SK-N-SH treated with all-trans-retinoic acid at 6 μM for 48 hours (cell line): Measurements from ENCODE around the gene ADAMTSL1.

ENCODE experiments used
- ATAC-seq: fragments of 200-7000 bp; cut with Tn5 transposase; 3 replicates; pipeline ENCODE4 v1.9.1; 2020; ENCODE audit warnings: mild to moderate bottlenecking, moderate library complexity
- BACH2 ChIP-seq: fragments of 250-450 bp; sonication (Bioruptor Pico); IDR thresholded peaks from 2 replicates; pipeline ENCODE4 v1.9.0; 2021; ENCODE audit warnings: mild to moderate bottlenecking, borderline replicate concordance
- GLIS3 ChIP-seq: fragments of 250-450 bp; sonication (Bioruptor Pico); IDR thresholded peaks from 2 replicates; pipeline ENCODE4 v1.5.0; 2020; ENCODE audit warnings: mild to moderate bottlenecking, moderate library complexity
- ISL1 ChIP-seq: fragments of 250-450 bp; sonication (Bioruptor Pico); IDR thresholded peaks from 2 replicates; pipeline ENCODE4 v2.1.2; 2022; ENCODE audit warnings: mild to moderate bottlenecking, moderate library complexity
- OSR1 ChIP-seq: fragments of 250-450 bp; sonication (Bioruptor Pico); IDR thresholded peaks from 2 replicates; pipeline ENCODE4 v1.8.0; 2022; ENCODE audit warnings: moderate library complexity, mild to moderate bottlenecking, inconsistent platforms
- PPARA ChIP-seq: fragments of 250-450 bp; sonication (Bioruptor Pico); IDR thresholded peaks from 2 replicates; pipeline ENCODE4 v1.5.0; 2020; ENCODE audit warnings: mild to moderate bottlenecking, borderline replicate concordance
- RARB ChIP-seq: fragments of 250-450 bp; sonication (Bioruptor Pico); IDR thresholded peaks from 2 replicates; pipeline ENCODE4 v1.8.0; 2021; ENCODE audit warnings: mild to moderate bottlenecking, moderate library complexity
- SNAI2 ChIP-seq: fragments of 250-450 bp; sonication (Bioruptor Pico); IDR thresholded peaks from 2 replicates; pipeline ENCODE4 v1.5.0; 2020; ENCODE audit warnings: mild to moderate bottlenecking, moderate library complexity
- ZC3H10 ChIP-seq: fragments of 250-450 bp; sonication (Bioruptor Pico); IDR thresholded peaks from 2 replicates; pipeline ENCODE4 v1.5.1; 2021; ENCODE audit warnings: mild to moderate bottlenecking, moderate library complexity
- ZFP3 ChIP-seq: fragments of 250-450 bp; sonication (Bioruptor Pico); IDR thresholded peaks from 2 replicates; pipeline ENCODE4 v1.5.0; 2020; ENCODE audit warnings: mild to moderate bottlenecking, moderate library complexity
- ZFP30 ChIP-seq: fragments of 450-650 bp; formaldehyde crosslinking; IDR thresholded peaks from 2 replicates; pipeline ENCODE4 v1.5.0; 2022; ENCODE audit warnings: mild to moderate bottlenecking, moderate library complexity
- ZNF565 ChIP-seq: fragments of 450-650 bp; formaldehyde crosslinking; conservative IDR thresholded peaks from 2 replicates; pipeline ENCODE4 v1.5.0; 2020; ENCODE audit warnings: low read depth, mild to moderate bottlenecking, moderate library complexity
- ZNF70 ChIP-seq: fragments of 450-650 bp; formaldehyde crosslinking; IDR thresholded peaks from 2 replicates; pipeline ENCODE4 v1.5.0; 2020; ENCODE audit warnings: mild to moderate bottlenecking, moderate library complexity
- ZNF8 ChIP-seq: fragments of 450-650 bp; formaldehyde crosslinking; IDR thresholded peaks from 2 replicates; pipeline ENCODE4 v1.5.0; 2020; ENCODE audit warnings: mild to moderate bottlenecking, moderate library complexity
- TF ChIP-seq, protein P1 (sequence below): fragments of 250-450 bp; sonication (Bioruptor Pico); IDR thresholded peaks from 2 replicates; pipeline ENCODE4 v1.5.1; 2021; ENCODE audit warnings: mild to moderate bottlenecking, moderate library complexity
- TF ChIP-seq, protein P2 (sequence below): fragments of 250-450 bp; sonication (Bioruptor Pico); IDR thresholded peaks from 2 replicates; pipeline ENCODE4 v1.8.0; 2020; ENCODE audit warnings: mild to moderate bottlenecking, moderate library complexity, borderline replicate concordance
- TF ChIP-seq, protein P3 (sequence below): fragments of 250-450 bp; sonication (Bioruptor Pico); IDR thresholded peaks from 2 replicates; pipeline ENCODE4 v1.8.0; 2021; ENCODE audit warnings: low read depth, mild to moderate bottlenecking, moderate library complexity, borderline replicate concordance
- TF ChIP-seq, protein P4 (sequence below): fragments of 250-450 bp; sonication (Bioruptor Pico); IDR thresholded peaks from 2 replicates; pipeline ENCODE4 v1.5.1; 2020; ENCODE audit warnings: low read depth, mild to moderate bottlenecking, moderate library complexity
- TF ChIP-seq, protein P5 (sequence below): fragments of 250-450 bp; sonication (Bioruptor Pico); IDR thresholded peaks from 2 replicates; pipeline ENCODE4 v1.5.0; 2020; ENCODE audit warnings: mild to moderate bottlenecking, moderate library complexity

ADAMTSL1 gene

DNA sequence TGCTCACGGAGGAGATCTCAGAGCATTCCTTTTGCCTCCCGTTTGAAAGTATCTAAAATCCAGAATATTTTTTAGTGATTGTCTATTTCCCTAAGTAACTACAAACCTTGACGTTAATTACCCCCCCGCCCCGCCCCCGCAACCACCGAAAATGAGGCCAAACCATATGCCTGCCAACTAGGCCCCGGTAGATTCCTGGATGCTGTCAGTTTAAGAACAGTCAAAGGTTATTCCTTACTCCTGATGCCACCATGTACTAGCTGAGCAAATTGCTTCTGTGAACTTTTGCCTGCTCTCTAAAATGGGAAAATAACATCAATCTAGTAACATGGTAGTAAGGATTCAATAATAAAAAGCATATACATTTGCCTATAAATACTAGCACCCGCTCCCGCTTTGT lies 314.3 kb downstream of the ADAMTSL1 start:
- no peak for ATAC-seq

DNA sequence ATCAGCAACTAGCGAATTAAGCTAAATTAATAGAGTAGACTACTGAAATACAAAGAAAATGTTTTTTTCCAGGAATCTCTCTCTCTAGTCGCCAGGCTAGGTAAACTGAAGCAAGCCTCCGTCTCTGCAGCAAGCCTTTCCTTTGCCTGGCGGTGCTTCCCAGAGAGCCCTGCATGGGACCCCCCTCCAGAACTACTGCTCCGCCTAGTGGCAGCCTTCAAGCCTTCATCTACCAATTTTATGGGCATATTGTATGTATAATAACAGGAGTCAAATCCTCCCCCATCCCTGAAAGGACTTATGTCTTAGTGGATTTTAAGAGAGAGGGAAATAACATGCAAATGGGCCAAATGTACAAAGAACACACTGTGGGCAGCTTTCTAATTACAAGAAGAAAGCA lies 317.1 kb downstream of the ADAMTSL1 start:
- peak; percentile 71 for ATAC-seq
- TF ChIP-seq, protein P1, sequence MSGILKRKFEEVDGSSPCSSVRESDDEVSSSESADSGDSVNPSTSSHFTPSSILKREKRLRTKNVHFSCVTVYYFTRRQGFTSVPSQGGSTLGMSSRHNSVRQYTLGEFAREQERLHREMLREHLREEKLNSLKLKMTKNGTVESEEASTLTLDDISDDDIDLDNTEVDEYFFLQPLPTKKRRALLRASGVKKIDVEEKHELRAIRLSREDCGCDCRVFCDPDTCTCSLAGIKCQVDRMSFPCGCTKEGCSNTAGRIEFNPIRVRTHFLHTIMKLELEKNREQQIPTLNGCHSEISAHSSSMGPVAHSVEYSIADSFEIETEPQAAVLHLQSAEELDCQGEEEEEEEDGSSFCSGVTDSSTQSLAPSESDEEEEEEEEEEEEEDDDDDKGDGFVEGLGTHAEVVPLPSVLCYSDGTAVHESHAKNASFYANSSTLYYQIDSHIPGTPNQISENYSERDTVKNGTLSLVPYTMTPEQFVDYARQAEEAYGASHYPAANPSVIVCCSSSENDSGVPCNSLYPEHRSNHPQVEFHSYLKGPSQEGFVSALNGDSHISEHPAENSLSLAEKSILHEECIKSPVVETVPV (CRISPR knock-in tag), result no peak
- TF ChIP-seq ZNF70 (CRISPR knock-in tag) (no peak), BACH2 (no peak), ZNF565 (CRISPR knock-in tag) (no peak), SNAI2 (no peak), ZC3H10 (CRISPR knock-in tag) (no peak), OSR1 (CRISPR knock-in tag) (no peak), RARB (CRISPR knock-in tag) (no peak), ZNF8 (CRISPR knock-in tag) (no peak), ZFP30 (no peak)
- TF ChIP-seq, protein P2, sequence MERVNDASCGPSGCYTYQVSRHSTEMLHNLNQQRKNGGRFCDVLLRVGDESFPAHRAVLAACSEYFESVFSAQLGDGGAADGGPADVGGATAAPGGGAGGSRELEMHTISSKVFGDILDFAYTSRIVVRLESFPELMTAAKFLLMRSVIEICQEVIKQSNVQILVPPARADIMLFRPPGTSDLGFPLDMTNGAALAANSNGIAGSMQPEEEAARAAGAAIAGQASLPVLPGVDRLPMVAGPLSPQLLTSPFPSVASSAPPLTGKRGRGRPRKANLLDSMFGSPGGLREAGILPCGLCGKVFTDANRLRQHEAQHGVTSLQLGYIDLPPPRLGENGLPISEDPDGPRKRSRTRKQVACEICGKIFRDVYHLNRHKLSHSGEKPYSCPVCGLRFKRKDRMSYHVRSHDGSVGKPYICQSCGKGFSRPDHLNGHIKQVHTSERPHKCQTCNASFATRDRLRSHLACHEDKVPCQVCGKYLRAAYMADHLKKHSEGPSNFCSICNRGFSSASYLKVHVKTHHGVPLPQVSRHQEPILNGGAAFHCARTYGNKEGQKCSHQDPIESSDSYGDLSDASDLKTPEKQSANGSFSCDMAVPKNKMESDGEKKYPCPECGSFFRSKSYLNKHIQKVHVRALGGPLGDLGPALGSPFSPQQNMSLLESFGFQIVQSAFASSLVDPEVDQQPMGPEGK (CRISPR knock-in tag), result no peak
- TF ChIP-seq, protein P3, sequence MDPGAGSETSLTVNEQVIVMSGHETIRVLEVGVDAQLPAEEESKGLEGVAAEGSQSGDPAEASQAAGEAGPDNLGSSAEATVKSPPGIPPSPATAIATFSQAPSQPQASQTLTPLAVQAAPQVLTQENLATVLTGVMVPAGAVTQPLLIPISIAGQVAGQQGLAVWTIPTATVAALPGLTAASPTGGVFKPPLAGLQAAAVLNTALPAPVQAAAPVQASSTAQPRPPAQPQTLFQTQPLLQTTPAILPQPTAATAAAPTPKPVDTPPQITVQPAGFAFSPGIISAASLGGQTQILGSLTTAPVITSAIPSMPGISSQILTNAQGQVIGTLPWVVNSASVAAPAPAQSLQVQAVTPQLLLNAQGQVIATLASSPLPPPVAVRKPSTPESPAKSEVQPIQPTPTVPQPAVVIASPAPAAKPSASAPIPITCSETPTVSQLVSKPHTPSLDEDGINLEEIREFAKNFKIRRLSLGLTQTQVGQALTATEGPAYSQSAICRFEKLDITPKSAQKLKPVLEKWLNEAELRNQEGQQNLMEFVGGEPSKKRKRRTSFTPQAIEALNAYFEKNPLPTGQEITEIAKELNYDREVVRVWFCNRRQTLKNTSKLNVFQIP, result no peak
- TF ChIP-seq, all 23 proteins: peak for 0

More for the DNA sequence above, 314.3 kb downstream of the ADAMTSL1 start:
- no peak for TF ChIP-seq ZFP3

DNA sequence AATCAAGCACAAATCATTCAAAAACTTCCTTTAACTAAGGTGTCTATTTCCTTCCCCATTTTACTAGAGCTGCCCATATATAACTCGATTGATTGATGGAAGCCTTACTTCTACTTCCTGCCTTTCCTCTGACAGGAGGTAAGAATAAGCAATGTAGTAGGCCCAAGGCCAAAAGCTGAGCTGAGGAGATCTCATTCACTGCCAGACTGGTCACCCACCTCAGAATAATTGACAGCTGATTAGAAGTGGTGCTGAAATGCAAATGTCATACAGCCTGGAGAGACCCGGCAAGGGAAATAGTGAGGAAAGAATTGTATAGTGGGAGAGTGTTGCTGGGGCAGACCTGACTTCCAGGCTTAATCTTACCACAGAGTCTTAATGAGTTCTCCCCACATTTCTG lies 319.2 kb downstream of the ADAMTSL1 start:
- TF ChIP-seq PPARA (CRISPR knock-in tag), result no peak
- TF ChIP-seq ZNF70 (CRISPR knock-in tag), result no peak
- TF ChIP-seq GLIS3 (CRISPR knock-in tag), result no peak
- no peak for ATAC-seq

DNA sequence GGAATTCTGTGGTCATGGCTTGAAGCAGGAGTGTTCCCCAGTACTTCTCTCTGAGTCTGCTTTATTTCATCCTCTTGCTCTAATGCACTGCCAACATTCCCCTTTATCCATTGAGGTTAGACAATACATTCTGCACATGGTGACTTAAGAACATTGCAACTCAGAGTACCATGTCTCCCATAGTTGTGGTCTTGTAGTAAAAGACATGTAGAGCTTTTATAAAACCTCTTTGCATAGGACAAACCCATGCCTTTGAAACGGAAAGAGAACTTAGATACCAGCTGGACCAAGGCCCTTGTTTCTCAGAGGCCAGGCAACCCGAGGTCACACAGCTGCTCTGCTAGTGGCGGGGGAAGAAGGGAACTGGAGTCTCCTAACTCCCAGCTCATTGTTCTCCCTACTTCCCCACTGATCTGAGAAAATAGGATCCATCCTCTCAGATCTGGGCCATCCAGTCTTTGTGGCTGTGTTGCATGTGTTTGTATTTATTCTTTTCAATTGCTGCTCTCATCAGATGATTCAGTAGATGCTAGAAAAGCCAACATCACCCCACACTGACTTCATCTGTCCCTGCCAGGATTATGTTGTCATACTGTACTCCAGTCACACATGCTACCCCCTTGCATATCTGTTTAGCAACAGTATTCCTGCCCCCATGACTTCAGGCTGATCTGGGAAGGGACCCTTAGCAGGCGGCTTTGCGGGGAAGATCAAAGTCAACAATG lies 322.2 kb downstream of the ADAMTSL1 start:
- no peak for ATAC-seq
- peak; percentile 32; the same call in 1 of the 2 replicates for TF ChIP-seq ISL1
- TF ChIP-seq, protein P4, sequence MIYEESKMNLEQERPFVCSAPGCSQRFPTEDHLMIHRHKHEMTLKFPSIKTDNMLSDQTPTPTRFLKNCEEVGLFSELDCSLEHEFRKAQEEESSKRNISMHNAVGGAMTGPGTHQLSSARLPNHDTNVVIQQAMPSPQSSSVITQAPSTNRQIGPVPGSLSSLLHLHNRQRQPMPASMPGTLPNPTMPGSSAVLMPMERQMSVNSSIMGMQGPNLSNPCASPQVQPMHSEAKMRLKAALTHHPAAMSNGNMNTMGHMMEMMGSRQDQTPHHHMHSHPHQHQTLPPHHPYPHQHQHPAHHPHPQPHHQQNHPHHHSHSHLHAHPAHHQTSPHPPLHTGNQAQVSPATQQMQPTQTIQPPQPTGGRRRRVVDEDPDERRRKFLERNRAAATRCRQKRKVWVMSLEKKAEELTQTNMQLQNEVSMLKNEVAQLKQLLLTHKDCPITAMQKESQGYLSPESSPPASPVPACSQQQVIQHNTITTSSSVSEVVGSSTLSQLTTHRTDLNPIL (CRISPR knock-in tag), result no peak

DNA sequence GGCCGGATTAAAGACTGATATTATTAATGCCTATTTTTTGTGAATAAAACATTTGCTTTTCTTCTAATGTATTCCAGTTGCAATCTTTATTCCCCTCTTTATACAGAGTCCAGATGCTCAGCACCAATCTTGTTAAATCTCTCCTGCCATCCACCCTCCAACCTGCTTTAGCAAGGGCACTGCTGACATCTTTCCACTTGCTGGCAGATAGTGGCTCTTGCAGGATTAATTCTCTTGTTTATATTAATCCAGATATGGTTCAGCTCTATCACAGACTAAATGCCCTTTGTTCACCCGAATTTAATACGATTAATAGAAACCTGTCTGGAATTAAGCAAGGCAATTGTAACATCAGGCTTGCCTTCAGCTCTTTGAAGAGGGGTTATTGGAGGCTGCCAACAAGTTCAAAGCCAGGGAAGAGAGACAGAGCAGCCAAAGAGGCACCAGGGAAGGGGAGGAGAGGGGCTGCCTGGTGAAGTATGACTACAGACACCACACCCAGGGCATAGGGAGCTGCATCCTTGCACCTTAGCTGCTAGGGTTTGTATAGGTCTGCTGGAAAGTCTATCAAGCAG lies 322.8 kb downstream of the ADAMTSL1 start:
- ATAC-seq, result no peak
- TF ChIP-seq ZFP30 (no peak), ZC3H10 (CRISPR knock-in tag) (no peak), BACH2 (no peak), ZNF8 (CRISPR knock-in tag) (no peak), ZNF70 (CRISPR knock-in tag) (no peak), PPARA (CRISPR knock-in tag) (no peak)
- TF ChIP-seq, protein P2 (CRISPR knock-in tag), result no peak
- TF ChIP-seq, protein P5, sequence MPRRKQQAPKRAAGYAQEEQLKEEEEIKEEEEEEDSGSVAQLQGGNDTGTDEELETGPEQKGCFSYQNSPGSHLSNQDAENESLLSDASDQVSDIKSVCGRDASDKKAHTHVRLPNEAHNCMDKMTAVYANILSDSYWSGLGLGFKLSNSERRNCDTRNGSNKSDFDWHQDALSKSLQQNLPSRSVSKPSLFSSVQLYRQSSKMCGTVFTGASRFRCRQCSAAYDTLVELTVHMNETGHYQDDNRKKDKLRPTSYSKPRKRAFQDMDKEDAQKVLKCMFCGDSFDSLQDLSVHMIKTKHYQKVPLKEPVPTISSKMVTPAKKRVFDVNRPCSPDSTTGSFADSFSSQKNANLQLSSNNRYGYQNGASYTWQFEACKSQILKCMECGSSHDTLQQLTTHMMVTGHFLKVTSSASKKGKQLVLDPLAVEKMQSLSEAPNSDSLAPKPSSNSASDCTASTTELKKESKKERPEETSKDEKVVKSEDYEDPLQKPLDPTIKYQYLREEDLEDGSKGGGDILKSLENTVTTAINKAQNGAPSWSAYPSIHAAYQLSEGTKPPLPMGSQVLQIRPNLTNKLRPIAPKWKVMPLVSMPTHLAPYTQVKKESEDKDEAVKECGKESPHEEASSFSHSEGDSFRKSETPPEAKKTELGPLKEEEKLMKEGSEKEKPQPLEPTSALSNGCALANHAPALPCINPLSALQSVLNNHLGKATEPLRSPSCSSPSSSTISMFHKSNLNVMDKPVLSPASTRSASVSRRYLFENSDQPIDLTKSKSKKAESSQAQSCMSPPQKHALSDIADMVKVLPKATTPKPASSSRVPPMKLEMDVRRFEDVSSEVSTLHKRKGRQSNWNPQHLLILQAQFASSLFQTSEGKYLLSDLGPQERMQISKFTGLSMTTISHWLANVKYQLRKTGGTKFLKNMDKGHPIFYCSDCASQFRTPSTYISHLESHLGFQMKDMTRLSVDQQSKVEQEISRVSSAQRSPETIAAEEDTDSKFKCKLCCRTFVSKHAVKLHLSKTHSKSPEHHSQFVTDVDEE, result no peak
- TF ChIP-seq, protein P1 (CRISPR knock-in tag), result no peak
